Iris pigment epithelial cell (primary cell): ENCODE measurements around the gene RBM24.

Experiments used
- DNase-seq: peaks from one replicate; pipeline ENCODE4 v3.0.0-alpha.2; 2011; ENCODE audit warnings: low read depth

Gene RBM24

GRCh38 chr6:17341891-17342290, 60.7 kb downstream of the RBM24 start:
- no peak for DNase-seq

- no peak for DNase-seq
These were observed 62.1 kb downstream of the RBM24 start for GRCh38 chr6:17343215-17343614.
